HG02884 (cell line): ENCODE measurements around the gene DOK5.
A peak's percentile ranks its signal among the peaks of the same experiment; 100 is the strongest.

Experiments used
- ATAC-seq: cut with Tn5 transposase; IDR thresholded peaks from one replicate; pipeline ENCODE4 v1.9.1; 2021; ENCODE audit warnings: mild to moderate bottlenecking, moderate library complexity; ENCODE audit not compliant: unreplicated experiment

Gene DOK5

DNA sequence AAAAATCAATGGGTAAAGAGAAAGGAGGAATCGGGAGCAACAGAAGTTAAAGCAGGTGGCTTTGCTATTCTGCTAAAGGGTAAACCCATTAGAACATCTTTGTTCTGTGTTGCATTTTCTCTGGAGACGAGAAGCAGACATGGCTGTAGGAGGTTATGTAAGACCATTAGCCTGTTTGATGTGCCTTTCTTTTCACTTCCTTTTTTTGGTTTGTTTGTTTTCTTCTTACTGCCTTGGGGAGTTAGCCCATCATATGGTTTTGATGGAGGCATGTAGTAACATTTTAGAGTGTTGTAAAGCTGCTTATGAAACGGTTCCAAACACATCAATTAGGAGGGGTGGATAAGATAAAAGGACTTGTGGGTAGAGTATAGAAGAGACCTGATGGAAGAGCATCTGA is 131.0 kb downstream of the DOK5 start:
- ATAC-seq: peak; percentile 79

DNA sequence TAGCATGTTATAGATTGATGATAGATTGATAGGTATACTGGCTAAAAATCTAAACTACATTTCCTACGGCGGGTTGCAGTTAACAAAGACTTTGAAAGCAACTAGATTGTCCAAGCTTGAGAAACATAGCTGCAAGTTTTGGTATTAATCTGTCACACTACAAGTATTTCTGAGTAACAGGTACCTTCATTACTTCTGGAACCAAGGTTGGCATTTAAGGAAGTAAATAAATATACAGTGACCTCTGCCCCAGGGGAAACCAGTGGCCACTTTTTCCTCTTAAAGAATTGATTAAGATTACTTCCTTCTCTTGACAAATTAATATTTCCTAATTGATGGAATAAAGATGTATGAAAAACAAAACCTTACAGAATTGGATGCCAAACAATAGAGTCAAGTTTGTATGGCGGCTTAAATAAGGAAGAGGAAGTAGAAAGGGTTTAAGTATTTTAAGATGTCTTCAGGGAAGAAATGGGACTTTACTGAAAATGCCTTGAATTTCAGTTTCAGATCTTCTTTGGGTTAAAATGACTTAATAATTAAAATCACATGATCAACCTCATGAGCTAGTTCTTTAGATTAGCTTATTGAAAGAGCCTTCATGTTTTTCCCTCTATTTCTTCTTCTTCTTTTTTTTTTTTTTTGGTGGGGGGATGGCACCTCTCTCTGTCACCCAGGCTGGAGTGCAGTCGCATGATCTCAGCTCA is 132.8 kb downstream of the DOK5 start:
- no peak for ATAC-seq

DNA sequence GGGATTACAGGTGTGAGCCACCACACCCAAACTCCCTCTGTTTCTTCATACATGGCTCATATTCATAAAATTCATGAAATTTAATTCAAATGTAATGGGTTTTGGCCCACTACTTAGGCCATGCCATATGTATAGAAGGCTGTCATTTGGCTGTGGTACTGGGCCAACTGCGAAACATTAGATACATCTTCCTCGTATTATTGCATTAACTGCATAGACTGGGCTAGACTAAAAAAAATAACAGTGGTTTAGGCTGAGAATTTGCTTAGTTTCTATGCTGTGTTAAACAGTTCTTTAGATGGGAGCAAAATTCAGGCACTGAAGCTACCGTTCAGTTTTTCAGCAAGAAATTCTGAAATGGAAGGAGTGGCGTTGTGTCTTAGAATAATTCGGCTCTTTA is 133.6 kb downstream of the DOK5 start:
- no peak for ATAC-seq

DNA sequence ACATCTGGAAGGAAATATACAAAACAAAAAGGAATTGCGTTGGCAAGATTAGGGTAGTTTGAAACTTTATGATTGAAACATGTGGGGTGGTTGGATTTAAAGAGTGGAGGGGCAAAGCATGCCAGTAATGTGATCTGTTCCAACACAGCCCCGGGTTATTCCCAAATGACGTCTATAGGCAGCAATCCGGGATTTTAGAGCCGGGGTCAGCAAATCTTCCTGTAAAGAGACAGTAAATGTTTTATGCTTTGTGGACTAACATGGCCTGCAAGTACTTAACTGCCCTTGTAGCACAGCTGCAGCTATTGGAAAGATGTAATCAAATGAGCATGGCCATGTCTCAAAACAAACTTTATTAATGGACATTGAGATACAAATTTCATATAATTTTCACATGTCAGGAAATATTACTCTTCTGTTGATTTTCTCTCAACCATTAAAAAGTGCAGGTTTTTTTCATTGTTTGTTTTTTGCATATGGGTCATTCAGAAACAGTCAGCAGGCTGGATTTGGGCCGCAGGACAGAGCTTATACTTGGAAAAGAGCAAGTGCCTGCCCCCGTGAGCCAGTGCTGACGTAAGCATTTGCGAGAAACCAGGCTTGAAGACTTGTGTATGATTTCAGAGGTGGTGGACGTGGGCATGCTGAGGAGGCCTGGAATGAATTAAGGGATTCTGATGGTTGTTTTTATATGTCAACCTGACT is 136.5 kb downstream of the DOK5 start:
- ATAC-seq: no peak

DNA sequence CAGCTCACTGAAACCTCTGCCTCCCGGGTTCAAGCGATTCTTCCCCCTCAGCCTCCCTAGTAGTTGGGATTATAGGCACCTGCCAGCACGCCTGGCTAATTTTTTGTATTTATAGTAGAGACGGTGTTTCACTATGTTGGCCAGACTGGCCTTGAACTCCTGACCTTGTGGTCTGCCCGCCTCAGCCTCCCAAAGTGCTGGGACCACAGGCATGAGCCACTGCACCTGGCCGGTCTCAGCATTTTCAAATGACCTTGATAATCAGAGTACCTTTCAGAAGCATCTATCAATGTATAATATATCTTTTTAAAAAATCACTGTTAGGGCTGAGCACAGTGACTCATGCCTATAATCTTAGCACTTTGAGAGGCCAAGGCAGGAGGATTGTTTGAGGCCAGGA is 143.0 kb downstream of the DOK5 start:
- ATAC-seq: no peak

DNA sequence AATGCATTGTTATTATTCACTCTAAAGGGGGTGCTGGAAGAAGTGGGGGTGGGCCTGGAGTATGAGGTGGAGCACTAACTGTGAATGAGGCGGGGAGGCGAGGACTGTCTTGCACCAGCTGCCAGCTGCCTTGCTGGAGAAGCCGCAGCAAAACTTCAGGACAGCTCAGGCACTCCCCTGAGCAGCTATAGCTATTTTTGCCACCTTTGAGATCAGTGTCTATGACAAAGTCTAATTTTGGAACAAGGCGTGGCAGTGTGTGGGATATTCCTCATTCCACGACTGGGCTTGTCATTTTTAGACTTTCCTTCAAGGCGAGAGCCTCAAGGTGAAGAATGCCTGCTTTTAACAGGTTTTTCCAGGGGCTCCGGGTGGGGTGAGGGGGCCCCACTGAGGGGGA is 143.8 kb downstream of the DOK5 start:
- no peak for ATAC-seq

DNA sequence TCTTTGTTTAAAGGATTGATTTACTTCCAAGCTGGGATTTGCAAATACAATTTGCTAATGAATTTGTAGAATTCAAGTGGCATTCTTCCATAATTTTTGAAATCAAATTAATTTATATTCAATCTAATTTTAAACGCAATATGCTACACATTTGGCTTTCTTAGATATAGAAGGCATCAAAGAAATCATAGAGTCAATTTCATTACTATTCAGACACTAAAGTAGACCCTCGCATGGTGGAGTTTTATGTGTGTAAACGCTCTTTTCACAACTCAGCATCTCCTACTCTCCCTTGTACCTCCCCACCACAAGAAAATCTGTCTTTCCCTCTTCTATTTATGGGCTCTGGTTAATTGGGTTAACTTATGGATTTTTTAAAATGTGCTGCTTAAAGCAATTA is 144.3 kb downstream of the DOK5 start:
- ATAC-seq: no peak

DNA sequence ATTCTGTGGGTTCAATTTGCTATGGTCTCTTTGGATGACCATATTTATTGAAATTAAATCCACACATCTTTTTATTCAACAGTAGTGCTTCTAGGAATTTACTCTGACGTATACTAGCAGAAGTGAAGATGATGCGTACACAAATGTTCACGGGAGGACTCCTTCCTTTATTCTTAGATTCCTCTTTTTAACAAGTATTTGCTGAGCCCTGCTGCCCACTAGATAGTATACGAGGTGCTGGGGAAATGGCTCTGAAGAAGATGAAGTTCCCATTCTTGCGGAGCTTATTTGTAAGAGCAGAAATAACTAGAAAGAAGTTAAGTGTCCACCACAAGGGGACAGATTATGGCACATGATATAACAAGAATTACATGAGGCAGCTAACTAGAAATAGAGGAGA is 145.2 kb downstream of the DOK5 start:
- no peak for ATAC-seq

DNA sequence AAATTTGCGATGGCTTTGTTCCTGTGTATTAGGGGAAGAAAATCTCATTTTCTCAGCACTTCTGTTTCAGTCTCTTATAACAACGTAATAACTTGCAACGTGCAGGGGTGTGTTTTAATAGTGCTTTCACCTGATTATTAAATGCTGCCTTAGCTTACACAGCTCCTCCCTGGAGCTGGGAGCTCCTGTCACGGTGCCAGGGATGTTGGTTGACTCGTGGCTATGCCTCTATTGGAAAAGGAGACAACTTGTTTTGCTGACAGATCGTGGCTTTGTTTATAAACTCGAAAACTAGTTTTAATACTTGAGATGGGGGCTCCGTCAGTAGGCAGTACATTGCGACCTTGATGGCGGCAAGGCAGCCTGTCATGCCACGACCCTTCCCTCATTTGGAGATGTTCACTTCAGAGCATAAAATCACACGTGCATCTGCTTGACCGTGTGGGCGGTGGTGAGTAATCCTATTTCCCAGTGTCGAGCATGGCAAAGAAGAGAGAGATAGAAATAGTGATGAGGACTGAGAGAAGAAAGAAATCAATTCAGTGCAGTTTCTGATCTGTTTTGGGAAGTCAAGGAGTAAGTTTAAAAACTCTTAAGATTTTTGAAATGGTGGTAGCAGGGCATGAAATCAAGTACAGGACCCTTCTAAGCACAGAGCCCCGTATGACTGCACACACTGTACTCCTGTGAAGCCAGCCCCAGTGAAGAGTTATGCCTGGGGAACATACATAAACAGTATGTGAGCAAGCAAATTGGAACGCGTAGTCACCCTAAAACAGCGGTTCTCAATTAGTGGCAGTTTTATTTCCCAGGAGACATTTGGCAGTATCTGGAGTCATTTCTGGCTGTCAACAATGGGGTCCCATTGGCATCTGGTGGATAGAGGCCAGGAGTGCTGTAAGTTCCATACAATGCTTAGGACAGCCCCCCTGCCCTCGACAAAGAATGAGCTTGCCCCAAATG is 147.2 kb downstream of the DOK5 start:
- ATAC-seq: no peak

DNA sequence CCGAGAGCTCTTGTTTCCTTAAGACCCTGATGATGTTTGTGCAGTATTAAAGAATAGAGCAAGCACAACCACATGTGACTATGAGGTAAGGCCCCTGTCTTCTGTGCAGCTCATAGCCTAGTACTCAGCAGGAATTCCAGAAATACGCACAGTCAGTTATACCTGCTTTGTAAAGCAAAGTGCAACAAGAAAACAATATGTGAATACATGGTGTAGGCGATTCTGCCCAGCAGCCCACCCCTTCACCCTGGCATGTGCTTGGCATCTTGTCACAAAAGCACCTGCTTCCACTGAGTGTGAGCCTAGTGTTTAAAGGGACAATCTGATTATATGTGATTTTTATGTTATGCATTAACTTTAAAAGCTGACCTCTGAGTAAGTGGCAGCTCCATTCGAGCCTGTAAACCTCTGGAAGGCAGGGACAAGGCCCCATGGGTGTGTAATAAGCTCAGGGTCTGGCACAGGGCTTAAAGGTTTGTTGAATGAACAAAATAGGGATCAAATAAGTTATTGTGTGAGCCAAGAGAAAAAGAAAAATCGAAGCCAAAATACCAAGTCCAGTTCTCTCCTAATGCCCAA is 148.7 kb downstream of the DOK5 start:
- ATAC-seq: no peak

DNA sequence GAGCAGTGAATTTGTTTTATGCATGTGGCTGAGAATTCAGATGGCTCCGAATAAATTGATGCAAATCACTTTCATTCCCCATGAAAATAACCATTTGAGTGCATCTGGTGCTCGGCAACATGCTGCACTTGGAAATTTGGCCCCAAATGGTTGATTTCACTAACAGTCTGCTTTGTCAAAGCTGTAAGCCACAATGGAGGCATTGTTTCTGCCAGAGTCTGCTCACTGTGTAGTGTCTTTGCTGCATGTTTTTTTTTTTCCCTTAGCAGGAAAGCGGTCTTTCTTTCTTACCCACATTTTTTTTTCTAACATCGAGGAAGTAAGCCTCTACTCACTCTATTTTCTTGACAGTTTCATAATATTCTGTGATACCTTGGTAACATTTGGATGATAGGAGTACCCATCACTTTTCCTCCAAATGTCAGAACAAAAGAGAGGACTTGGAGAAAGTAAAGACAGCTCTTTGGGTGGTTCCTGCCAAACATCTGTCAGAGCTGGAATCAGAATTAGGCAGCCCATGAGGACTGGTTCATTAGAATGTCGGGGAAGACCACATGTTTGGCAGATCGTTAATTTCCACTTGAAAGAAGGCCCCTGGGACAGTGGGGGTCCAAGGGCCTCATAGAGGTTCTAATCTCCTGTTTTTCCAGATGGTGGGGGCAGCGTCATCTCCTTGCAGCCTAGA is 149.5 kb downstream of the DOK5 start:
- ATAC-seq: no peak

DNA sequence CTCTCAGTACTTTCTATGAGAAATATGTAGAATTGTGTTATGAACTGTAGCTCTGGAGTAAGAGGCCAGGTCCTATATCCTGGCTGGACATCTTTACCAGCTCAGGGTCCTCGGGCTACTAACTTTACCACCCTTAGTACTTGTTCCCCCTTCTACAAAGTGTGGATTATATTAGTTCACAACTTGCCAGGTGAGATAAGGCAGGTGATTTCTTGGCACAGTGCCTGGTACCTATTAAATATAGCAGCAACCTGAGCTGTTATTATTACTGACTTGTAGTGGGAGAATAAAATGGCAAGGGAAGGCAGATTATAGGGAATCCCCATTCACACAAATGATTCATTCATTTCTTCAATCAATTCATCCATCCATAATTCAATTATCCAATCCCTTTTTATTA is 150.1 kb downstream of the DOK5 start:
- ATAC-seq: no peak

DNA sequence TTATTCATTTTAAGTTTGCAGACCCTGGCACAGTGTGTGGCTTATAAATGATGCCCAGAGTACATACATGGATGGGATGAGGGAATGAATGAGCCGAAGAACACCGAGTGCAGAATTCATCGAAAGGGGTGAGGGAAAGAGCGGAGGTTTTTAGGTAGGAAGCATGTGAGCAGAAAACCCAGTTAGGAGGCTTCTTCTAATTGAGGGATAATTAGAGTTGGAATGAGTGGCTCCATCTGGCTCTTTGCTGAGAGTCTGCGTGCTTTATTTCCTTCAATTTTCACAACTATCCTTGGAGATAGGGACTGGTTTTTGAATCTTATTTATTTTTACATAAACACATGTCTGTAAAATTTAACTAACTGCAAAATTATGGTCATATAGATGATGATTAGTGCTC is 150.7 kb downstream of the DOK5 start:
- no peak for ATAC-seq

DNA sequence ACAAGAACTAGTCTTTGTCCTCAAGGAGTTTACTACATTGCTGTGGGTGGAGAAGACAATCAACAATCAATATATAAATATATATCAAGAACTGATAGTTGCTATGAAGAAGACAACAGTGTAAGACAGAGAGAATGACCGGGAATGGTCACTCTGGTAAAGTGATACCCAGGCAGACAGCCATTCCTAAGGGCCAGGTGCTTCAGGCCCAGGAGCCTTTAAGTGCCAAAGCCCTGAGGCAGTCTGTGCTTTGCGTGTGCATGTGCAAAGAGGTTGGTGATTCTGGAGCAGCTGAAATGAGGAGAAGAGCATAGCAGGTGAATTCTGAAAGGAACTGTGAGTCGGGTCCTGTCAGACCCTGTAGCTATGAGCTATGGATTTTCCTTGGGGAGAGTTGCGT is 154.2 kb downstream of the DOK5 start:
- ATAC-seq: no peak

DNA sequence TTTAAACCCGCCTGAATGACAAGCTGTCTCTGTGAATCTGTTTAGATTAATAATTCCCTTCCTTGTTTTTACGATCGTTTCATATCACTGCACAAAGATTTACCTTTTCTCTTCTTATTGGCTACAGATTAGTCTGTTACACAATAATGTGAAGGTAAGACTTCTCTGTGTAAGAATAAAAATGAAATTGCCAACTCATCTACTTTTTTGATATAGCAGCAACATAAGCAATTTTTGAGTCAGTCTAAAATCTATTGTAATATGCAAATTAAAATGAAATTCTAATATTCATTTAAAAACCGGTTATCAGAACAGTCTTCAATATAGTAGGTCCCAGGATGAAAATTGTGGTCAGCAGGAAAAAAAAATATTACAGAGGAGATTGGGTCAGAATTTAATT is 155.2 kb downstream of the DOK5 start:
- no peak for ATAC-seq

DNA sequence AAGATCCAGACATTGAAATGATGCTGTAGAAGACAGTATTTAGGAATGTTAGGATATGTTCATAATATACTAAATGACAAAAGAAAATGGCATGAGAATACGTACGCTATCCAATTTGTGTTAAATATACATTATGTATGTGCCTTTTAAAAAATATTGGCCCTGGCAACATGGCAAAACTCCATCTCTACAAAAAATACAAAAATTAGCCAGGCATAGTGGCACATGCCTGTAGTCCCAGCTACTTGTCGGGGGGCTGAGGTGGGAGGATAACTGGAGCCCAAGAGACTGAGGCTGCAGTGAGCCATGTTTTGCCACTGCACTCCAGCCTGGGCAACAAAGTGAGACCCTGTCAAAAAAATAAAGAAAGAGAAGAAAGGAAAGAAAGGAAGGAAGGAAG is 155.7 kb downstream of the DOK5 start:
- no peak for ATAC-seq

DNA sequence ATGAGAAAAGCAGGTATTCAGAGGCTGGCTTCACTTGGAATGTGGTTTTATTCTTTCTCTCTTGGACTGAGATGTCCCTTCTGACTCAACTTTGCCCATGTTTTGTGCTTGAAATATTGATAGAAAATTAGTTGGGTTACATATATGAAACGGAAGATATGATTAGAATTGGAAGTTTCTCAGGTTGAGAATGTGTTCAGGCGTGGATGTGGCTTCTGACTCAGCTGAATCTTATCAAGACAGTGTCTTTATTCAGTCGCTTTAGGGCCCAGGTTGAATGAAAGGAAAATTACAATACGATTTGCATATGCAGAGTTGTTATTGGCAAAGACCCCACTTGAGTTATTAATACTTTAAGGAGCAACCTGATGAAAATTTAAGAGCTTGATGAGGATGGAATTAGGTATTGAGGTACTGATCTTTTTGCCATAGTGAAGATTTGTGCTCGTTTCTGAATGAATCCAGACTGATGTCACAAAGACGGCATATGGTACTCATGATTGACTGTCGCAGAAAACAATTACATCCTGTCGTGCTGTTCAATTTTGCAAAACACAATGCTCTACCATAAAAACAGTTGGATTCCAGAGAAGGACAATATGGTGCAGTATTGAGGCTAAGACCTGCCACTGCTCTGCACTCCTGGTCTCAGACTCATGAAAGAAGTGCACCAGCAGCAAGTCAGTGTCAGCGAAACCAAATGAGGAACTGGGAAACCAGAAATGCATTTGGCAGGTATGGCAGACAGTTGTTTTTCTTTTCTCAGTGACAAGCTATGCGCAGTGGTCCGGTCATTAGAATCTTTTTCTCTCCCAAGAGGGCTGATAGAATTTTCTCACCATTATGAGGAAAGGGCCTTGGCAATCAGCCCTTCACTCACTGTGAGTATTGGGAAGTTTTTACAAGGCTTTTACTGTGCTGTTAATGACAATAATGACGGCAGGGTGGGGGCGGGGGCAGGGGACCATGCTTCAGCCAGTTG is 158.3 kb downstream of the DOK5 start:
- peak; percentile 96 for ATAC-seq

DNA sequence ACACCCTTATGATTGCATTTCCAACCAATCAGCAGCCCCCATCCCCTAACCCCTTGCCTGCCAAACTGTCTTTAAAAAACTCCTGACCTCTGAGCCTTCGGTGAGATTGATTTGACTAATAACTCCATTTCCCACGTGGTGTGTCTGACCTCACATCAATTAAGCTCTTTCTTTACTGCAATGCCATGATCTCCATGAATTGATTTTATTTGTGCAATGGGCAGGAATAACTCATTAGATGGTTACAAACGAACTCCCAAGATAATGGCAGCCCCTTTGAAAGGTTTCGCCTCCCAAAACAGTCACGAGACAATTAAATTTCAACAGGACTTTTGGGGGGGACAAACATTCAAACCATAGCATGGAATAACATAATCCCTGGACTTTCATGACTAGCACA is 161.2 kb downstream of the DOK5 start:
- no peak for ATAC-seq

DNA sequence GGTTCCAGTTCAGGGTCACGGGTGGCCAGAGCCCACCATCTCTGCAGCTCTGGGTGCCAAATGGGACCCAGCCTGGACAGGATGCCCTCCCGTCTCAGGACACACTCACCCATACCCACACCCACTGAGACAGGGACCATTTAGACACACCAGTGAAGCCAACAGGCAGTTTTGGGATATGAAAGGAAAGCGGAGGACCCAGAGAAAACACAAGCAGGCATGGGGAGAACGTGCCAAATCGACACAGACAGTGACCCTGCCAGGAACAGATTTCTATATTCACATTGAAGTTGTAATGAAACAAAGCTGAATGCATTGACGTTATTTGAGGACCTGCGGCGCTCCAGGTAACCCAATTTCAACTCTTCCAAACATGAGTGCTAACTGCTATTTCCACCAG is 164.5 kb downstream of the DOK5 start:
- ATAC-seq: no peak

DNA sequence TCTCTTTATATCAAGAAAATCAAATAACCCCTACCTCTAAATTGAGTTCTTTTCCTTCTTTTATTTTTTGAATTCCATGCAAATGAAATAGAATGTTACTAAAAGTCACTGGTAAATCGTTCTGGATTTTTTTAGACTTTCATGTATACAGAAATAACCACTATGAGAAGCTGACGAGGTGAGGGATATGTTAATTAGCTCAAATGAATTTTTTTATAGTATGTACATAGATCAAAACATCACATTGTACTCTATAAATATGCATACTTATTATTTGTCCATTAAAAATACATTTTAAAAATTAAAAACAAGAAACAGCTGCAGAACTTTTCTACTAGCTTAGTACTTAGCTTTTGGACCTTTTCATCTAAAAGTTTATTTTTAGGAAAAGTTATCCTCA is 165.4 kb downstream of the DOK5 start:
- no peak for ATAC-seq
